Measurements from ENCODE around the gene ENOX2. TPM values are rescaled to one million over a fixed set of nuclear protein-coding genes. Genes with fewer than 3 reads are reported as not detected.

ENOX2 gene
- total and polyA plus RNA-seq, 3 experiments from 2014 or later, result 10.8 to 19.2 (median 14.7) TPM

GRCh38 chrX:130895299-130895698 is 7.7 kb downstream of the ENOX2 start:
- H3K36me3 Mint-ChIP-seq, result peaks cover 0 to 31% (median 7%) of the 10 kb centered on the region in 3 donors

DNA sequence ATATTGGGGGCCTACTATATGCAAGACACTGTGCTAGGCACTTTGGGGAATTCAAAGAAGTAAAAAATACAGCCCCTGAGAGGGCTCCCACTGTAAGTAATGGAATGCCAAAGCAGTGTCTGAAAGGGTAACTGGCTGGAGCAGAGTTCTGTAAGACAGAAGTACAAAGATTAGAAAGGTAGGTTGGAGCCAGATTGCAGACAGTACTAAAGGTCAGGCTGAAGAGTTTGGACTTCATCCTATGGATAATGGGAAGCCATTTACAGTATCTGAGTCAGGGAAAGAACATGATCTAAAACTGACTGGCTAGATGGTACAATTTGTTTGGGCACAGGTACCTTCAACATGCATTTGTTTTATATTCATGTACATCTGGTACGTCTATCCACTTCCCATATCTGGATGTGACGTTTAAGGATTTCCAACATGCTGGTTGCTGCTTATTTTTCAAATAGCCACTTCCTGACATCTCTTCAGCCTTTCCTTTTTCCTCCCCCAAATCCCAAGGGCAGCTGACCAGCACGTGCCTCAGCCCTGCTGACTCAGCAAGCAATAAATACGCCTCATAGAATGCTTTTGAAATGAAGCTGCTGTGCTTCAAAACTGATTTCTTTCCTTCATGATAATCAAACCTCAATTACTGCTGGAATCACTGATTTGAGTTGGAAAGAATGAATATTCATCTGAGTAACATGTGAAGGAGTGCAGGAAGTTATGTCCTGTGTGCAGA is 9.5 kb downstream of the ENOX2 start:
- H3K27me3 ChIP-seq (ENCODE audit: insufficient read depth, low read length, poor library complexity, severe bottlenecking), result no peaks in the 10 kb centered on the region
- ChIA-PET CTCF (no interaction called here), POLR2A (no interaction called here)
- no peaks in the 10 kb centered on the region for H3K9me3 ChIP-seq (ENCODE audit: low read length)
- Mint-ChIP-seq H3K9me3 (no peaks in the 10 kb centered on the region), H3K27me3 (peaks cover 0 to 5% of the 10 kb centered on the region in 2 donors), H3K27ac (no peak overlapping the region), H3K4me3 (no peak overlapping the region), H3K36me3 (peaks cover 0 to 22% (median 7%) of the 10 kb centered on the region in 3 donors), H3K4me1 (peaks cover 0 to 14% (median 5%) of the 10 kb centered on the region in 3 donors)
- no peak overlapping the region for H3K27ac ChIP-seq (ENCODE audit: low read depth, low read length)
- H3K4me1 ChIP-seq (ENCODE audit: insufficient read depth, low read length), result no peaks in the 10 kb centered on the region
- DNase-seq, result no peak
- H3K36me3 ChIP-seq (ENCODE audit: insufficient read depth, low read length), result no peaks in the 10 kb centered on the region
- no peak overlapping the region for H3K4me3 ChIP-seq (ENCODE audit: low read length)

More at GRCh38 chrX:130895299-130895698, 7.7 kb downstream of the ENOX2 start:
- H3K36me3 ChIP-seq (ENCODE audit: insufficient read depth, low read length), result no peaks in the 10 kb centered on the region
- peaks cover 0 to 4% of the 10 kb centered on the region in 2 donors for H3K27me3 Mint-ChIP-seq
- no peak overlapping the region for H3K27ac Mint-ChIP-seq
- no peak overlapping the region for H3K4me3 Mint-ChIP-seq
- H3K4me3 ChIP-seq (ENCODE audit: low read length), result no peak overlapping the region
- no peak overlapping the region for H3K27ac ChIP-seq (ENCODE audit: low read depth, low read length)
- no peaks in the 10 kb centered on the region for H3K9me3 ChIP-seq (ENCODE audit: low read length)
- no peaks in the 10 kb centered on the region for H3K4me1 ChIP-seq (ENCODE audit: insufficient read depth, low read length)
- ChIA-PET POLR2A (no interaction called here), CTCF (no interaction called here)
- no peaks in the 10 kb centered on the region for H3K9me3 Mint-ChIP-seq
- no peaks in the 10 kb centered on the region for H3K27me3 ChIP-seq (ENCODE audit: insufficient read depth, low read length, poor library complexity, severe bottlenecking)
- peaks cover 0 to 5% (median 0%) of the 10 kb centered on the region in 3 donors for H3K4me1 Mint-ChIP-seq
- DNase-seq, result no peak

- H3K27me3 ChIP-seq (ENCODE audit: insufficient read depth, low read length, poor library complexity, severe bottlenecking), result no peaks in the 10 kb centered on the region
- CTCF ChIA-PET, result interaction anchor here (1.5 kb wide), 1 partner anchor 29 kb away, joined by 5 read pairs; no protein-coding TSS in a partner anchor
- no peaks in the 10 kb centered on the region for H3K4me1 ChIP-seq (ENCODE audit: insufficient read depth, low read length)
- no peaks in the 10 kb centered on the region for H3K36me3 ChIP-seq (ENCODE audit: insufficient read depth, low read length)
- peaks cover 0 to 5% of the 10 kb centered on the region in 2 donors for H3K27me3 Mint-ChIP-seq
- H3K9me3 Mint-ChIP-seq, result no peaks in the 10 kb centered on the region
- no peak overlapping the region for H3K27ac Mint-ChIP-seq
- peaks cover 0 to 28% (median 26%) of the 10 kb centered on the region in 3 donors for H3K4me1 Mint-ChIP-seq
- H3K4me3 ChIP-seq (ENCODE audit: low read length), result no peak overlapping the region
- H3K36me3 Mint-ChIP-seq, result peaks cover 0 to under 1% (median 0%) of the 10 kb centered on the region in 3 donors
- POLR2A ChIA-PET, result no interaction called here
- no peak overlapping the region for H3K27ac ChIP-seq (ENCODE audit: low read depth, low read length)
- no peak for DNase-seq
- no peaks in the 10 kb centered on the region for H3K9me3 ChIP-seq (ENCODE audit: low read length)
- H3K4me3 Mint-ChIP-seq, result no peak overlapping the region
Observed at GRCh38 chrX:130887376-130887775, 15.6 kb downstream of the ENOX2 start.

GRCh38 chrX:130885996-130886395 is 17.0 kb downstream of the ENOX2 start:
- peak overlapping the region in 2 of 7 donors; percentile 43 to 47 for H3K4me3 Mint-ChIP-seq
- H3K27ac Mint-ChIP-seq, result no peak overlapping the region
- no peak overlapping the region for H3K27ac ChIP-seq (ENCODE audit: low read depth, low read length)
- no peaks in the 10 kb centered on the region for H3K4me1 ChIP-seq (ENCODE audit: insufficient read depth, low read length)
- H3K36me3 Mint-ChIP-seq, result peaks cover 0 to 1% (median 0%) of the 10 kb centered on the region in 3 donors
- peaks cover 0 to 4% of the 10 kb centered on the region in 2 donors for H3K27me3 Mint-ChIP-seq
- POLR2A ChIA-PET, result no interaction called here
- no peak overlapping the region for H3K4me3 ChIP-seq (ENCODE audit: low read length)
- CTCF ChIA-PET, result no interaction called here
- no peak for DNase-seq
- peaks cover 0 to 31% (median 26%) of the 10 kb centered on the region in 3 donors for H3K4me1 Mint-ChIP-seq
- no peaks in the 10 kb centered on the region for H3K9me3 Mint-ChIP-seq
- no peaks in the 10 kb centered on the region for H3K36me3 ChIP-seq (ENCODE audit: insufficient read depth, low read length)
- H3K27me3 ChIP-seq (ENCODE audit: insufficient read depth, low read length, poor library complexity, severe bottlenecking), result no peaks in the 10 kb centered on the region
- H3K9me3 ChIP-seq (ENCODE audit: low read length), result no peaks in the 10 kb centered on the region

DNA sequence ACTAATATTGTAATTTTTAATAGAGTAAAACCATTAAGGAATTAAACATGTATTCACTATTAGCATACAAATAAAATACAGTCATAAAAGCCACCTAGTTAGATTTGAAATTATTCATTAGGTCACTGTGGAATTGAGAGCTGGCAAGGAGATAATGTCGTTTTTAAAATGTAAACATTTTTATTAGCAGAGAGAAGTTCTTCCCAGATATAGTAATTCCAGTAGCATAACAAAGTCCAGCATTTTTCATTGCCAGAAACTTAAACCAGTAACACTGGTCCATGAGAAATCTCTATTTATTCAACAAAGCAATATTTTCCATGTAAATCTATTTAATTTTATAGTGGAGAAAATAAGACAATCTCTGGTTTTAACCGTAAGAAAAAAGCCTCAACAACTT is 17.5 kb downstream of the ENOX2 start:
- no peaks in the 10 kb centered on the region for H3K27me3 ChIP-seq (ENCODE audit: insufficient read depth, low read length, poor library complexity, severe bottlenecking)
- H3K4me1 ChIP-seq (ENCODE audit: insufficient read depth, low read length), result no peaks in the 10 kb centered on the region
- H3K36me3 ChIP-seq (ENCODE audit: insufficient read depth, low read length), result no peaks in the 10 kb centered on the region
- H3K27ac ChIP-seq (ENCODE audit: low read depth, low read length), result no peak overlapping the region
- H3K9me3 Mint-ChIP-seq, result no peaks in the 10 kb centered on the region
- H3K4me1 Mint-ChIP-seq, result peaks cover 0 to 31% (median 26%) of the 10 kb centered on the region in 3 donors
- H3K4me3 ChIP-seq (ENCODE audit: low read length), result no peak overlapping the region
- no peak overlapping the region for H3K27ac Mint-ChIP-seq
- H3K36me3 Mint-ChIP-seq, result peaks cover 0 to 1% (median 0%) of the 10 kb centered on the region in 3 donors
- ChIA-PET CTCF (no interaction called here), POLR2A (no interaction called here)
- H3K4me3 Mint-ChIP-seq, result no peak overlapping the region
- no peaks in the 10 kb centered on the region for H3K9me3 ChIP-seq (ENCODE audit: low read length)
- DNase-seq, result no peak
- H3K27me3 Mint-ChIP-seq, result peaks cover 0 to 4% of the 10 kb centered on the region in 2 donors

DNA sequence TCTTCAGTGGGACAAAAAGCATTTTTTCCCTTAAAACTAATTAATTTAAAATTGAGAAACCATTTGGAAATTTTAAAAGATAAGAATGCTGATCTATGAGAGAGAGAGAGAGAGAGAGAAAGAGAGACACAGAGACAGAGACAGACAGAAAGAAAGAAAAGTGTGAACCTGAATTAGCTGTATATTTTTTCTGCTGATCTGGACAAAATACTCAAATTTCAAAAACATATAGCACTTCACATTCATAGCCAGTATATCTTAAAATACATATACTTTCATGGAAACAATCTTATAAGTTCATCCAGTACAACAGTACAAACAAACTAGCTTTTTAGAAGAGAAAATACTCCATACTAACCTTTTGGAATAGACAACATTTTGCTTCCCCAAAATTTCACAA is 18.4 kb downstream of the ENOX2 start:
- Mint-ChIP-seq H3K36me3 (peaks cover 0 to 1% (median 0%) of the 10 kb centered on the region in 3 donors), H3K4me3 (no peak overlapping the region), H3K27ac (no peak overlapping the region), H3K4me1 (peaks cover 0 to 24% (median 21%) of the 10 kb centered on the region in 3 donors), H3K27me3 (peaks cover 0 to 2% of the 10 kb centered on the region in 2 donors), H3K9me3 (no peaks in the 10 kb centered on the region)
- Histone ChIP-seq H3K27me3 (ENCODE audit: insufficient read depth, low read length, poor library complexity, severe bottlenecking) (no peaks in the 10 kb centered on the region), H3K27ac (ENCODE audit: low read depth, low read length) (no peak overlapping the region), H3K36me3 (ENCODE audit: insufficient read depth, low read length) (no peaks in the 10 kb centered on the region), H3K4me1 (ENCODE audit: insufficient read depth, low read length) (no peaks in the 10 kb centered on the region), H3K4me3 (ENCODE audit: low read length) (no peak overlapping the region), H3K9me3 (ENCODE audit: low read length) (no peaks in the 10 kb centered on the region)
- ChIA-PET POLR2A (no interaction called here), CTCF (interaction anchor here (0.7 kb wide), 1 partner anchor 93 kb away, joined by 3 read pairs; no protein-coding TSS in a partner anchor)
- DNase-seq, result no peak

DNA sequence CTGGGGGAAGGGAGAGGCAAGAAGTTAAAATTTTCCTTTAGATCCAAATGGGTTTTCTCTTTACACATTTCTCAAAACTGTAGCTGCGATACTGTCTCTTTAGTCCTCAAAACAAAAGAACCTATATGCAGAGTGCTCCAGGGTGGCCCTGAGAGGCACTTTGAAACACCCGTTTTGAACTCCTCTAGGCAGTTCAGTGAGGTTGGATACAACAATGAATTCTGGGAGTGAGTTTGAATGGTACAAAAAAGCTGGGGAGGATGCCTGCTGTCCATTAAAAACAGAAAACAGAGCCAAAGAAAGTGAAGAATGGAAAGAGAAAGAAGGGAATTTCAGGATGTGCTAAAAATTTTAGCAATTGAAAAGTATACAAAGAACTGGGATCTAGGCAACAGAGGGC is 23.1 kb downstream of the ENOX2 start:
- H3K27me3 ChIP-seq (ENCODE audit: insufficient read depth, low read length, poor library complexity, severe bottlenecking), result no peaks in the 10 kb centered on the region
- no peaks in the 10 kb centered on the region for H3K36me3 ChIP-seq (ENCODE audit: insufficient read depth, low read length)
- H3K27ac ChIP-seq (ENCODE audit: low read depth, low read length), result no peak overlapping the region
- H3K4me1 ChIP-seq (ENCODE audit: insufficient read depth, low read length), result no peaks in the 10 kb centered on the region
- Mint-ChIP-seq H3K9me3 (peaks cover 0 to 4% (median 2%) of the 10 kb centered on the region in 5 donors), H3K27me3 (no peaks in the 10 kb centered on the region), H3K4me3 (no peak overlapping the region), H3K27ac (no peak overlapping the region), H3K4me1 (peaks cover 3 to 12% (median 6%) of the 10 kb centered on the region in 3 donors), H3K36me3 (peaks cover 0 to 3% (median 0%) of the 10 kb centered on the region in 3 donors)
- CTCF ChIA-PET, result no interaction called here
- DNase-seq, result no peak
- POLR2A ChIA-PET, result no interaction called here
- no peak overlapping the region for H3K4me3 ChIP-seq (ENCODE audit: low read length)
- no peaks in the 10 kb centered on the region for H3K9me3 ChIP-seq (ENCODE audit: low read length)

GRCh38 chrX:130878350-130879341 is 24.4 kb downstream of the ENOX2 start:
- CTCF ChIA-PET, result no interaction called here
- H3K9me3 Mint-ChIP-seq, result peaks cover 0 to 4% (median 2%) of the 10 kb centered on the region in 5 donors
- no peaks in the 10 kb centered on the region for H3K36me3 ChIP-seq (ENCODE audit: insufficient read depth, low read length)
- H3K9me3 ChIP-seq (ENCODE audit: low read length), result no peaks in the 10 kb centered on the region
- POLR2A ChIA-PET, result no interaction called here
- H3K27ac Mint-ChIP-seq, result no peak overlapping the region
- H3K27ac ChIP-seq (ENCODE audit: low read depth, low read length), result no peak overlapping the region
- peaks cover 3 to 19% (median 8%) of the 10 kb centered on the region in 3 donors for H3K4me1 Mint-ChIP-seq
- H3K27me3 Mint-ChIP-seq, result no peaks in the 10 kb centered on the region
- H3K4me3 Mint-ChIP-seq, result no peak overlapping the region
- H3K36me3 Mint-ChIP-seq, result peaks cover 0 to 12% (median 5%) of the 10 kb centered on the region in 3 donors
- no peaks in the 10 kb centered on the region for H3K4me1 ChIP-seq (ENCODE audit: insufficient read depth, low read length)
- DNase-seq, result no peak
- H3K27me3 ChIP-seq (ENCODE audit: insufficient read depth, low read length, poor library complexity, severe bottlenecking), result no peaks in the 10 kb centered on the region
- H3K4me3 ChIP-seq (ENCODE audit: low read length), result no peak overlapping the region
